Middle frontal gyrus (tissue), 1 donor: Measurements from ENCODE around the gene SCP2.

Source experiments
- DNase-seq: peaks from one replicate; pipeline ENCODE4 v3.0.0-alpha.2; 2015; ENCODE audit warnings: low spot score; ENCODE audit errors: extremely low spot score

The SCP2 gene

GRCh38 chr1:53080769-53081168 lies 153.7 kb downstream of the SCP2 start:
- no peak for DNase-seq

DNA sequence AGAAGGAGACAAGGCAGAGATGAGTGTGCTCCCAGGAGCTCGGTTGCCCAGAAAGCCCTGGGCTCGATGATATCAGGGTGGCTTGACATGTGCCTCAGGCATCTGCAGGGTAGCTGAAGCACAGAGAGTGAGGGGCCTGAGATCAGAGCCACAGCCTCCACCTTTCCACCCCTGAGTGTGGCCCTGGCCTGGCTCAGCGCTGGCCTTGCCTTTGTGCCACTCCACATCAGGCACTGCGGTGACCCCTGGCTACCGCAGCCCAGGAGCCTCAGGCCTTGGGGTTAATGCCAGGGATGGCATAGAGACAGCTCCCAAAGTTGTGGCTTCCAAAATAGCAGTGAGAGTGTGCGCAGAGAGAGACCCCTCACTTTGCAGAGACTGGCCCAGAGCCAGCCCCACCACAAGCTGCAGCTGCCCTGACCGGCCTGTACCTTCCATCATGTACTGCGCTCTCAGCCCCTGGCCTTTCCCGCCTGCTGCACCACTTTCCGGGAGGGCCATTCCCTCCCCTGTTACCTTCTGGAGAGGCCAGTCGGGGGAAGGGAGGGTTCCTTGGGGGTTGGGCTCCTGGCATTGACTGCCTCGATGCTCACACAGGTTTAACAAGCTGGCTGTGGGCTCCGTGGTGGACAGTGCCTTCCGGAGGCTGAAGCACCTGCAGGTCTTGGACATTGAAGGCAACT lies 154.4 kb downstream of the SCP2 start:
- DNase-seq, result no peak

DNA sequence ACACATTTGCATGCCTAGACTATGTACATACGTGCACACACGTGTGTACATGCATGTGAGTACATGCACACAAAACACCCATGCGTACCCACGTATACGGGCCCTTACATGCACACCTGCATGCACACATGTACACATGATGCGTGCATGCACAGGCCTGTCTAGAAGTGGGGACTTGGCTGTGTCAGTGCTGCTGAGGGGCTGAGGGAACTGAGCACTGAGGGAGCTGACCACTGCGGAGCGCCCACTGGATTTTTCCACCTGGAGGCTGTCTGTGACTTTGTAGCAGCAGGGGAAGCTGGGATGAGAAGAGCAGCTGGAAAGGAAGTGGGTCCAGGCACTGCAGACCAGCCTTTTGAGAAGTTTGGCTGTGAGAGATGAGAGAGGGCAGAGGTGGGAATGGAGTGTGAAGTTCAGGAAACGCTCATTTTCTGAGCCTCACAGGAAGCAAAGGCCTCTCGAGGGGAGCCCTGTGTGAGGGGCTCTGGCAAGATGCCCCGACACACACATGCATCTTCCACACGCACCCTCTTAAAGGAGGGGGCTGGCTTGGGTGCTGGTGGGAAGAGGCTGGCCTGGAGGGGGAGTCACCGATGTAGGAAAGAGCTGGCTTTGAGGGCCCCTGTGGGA lies 155.9 kb downstream of the SCP2 start:
- DNase-seq, result no peak

- no peak for DNase-seq
Observed at GRCh38 chr1:53083636-53084588, 156.8 kb downstream of the SCP2 start.

GRCh38 chr1:53084589-53084971 lies 157.5 kb downstream of the SCP2 start:
- DNase-seq, result no peak

- DNase-seq, result no peak
Observed at GRCh38 chr1:53085405-53085804, 158.3 kb downstream of the SCP2 start.

DNA sequence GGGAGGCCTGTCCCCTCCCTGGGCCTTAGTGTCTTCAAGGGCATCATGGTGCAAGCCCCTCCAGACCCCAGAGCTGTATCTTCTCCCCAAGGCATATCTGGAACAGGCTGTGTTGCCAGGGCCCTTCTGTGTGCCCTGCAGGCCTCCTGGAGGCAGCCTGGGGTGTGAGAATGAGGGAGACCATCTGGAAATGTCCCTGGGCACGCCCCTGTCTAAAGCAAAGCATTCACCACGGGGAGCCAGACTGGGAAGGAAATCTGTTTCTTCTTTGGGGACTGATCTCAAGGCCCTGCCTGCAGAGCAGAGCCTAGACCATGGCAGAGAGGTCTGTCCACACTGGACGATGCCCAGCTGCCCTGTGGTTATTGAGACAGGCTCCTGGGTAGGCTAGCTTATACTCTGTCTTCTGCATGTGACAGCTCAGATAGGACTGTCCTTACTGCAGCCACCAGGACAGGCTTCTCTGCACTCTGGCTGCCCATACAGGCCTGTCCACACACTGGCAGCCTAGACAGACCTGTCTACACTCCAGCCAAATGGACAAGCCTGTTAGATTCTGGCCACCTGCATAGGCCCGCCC lies 159.5 kb downstream of the SCP2 start:
- DNase-seq, result no peak

GRCh38 chr1:53087332-53088285 lies 160.5 kb downstream of the SCP2 start:
- no peak for DNase-seq

GRCh38 chr1:53088616-53089300 lies 161.7 kb downstream of the SCP2 start:
- no peak for DNase-seq

- DNase-seq, result no peak
Observed at GRCh38 chr1:53089478-53090226, 162.6 kb downstream of the SCP2 start.

- no peak for DNase-seq
Observed at GRCh38 chr1:53090227-53091147, 163.4 kb downstream of the SCP2 start.

GRCh38 chr1:53091841-53092645 lies 165.0 kb downstream of the SCP2 start:
- DNase-seq, result no peak

GRCh38 chr1:53092659-53093450 lies 165.8 kb downstream of the SCP2 start:
- no peak for DNase-seq

GRCh38 chr1:53093451-53093754 lies 166.3 kb downstream of the SCP2 start:
- DNase-seq, result no peak

GRCh38 chr1:53093778-53094532 lies 166.9 kb downstream of the SCP2 start:
- DNase-seq, result no peak

DNA sequence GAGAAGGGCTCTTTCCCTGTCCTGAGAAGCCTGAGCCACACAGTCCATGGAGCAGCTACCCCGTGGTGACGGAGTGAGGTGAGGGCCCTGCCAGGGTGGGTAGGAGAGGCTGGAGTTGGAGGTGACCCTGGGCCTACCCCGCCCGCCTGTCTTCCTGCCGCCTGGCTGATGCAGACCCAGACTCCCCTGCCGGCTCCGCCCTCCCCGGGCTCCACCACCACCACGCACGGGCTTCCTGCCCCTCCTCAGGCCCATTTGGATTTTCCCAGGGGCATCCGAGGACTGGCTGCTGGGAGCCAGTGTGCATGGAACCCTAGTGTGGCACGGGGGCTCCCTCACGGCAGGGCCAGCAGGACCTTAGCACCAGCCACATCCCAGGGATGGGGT lies 167.4 kb downstream of the SCP2 start:
- DNase-seq, result no peak
